Fibroblast of the conjunctiva (primary cell): Measurements from ENCODE around the gene TPST1.

Experiments used
- DNase-seq: peaks from one replicate; pipeline ENCODE4 v3.0.0-alpha.2; 2010; ENCODE audit warnings: low read depth

Gene TPST1

DNA sequence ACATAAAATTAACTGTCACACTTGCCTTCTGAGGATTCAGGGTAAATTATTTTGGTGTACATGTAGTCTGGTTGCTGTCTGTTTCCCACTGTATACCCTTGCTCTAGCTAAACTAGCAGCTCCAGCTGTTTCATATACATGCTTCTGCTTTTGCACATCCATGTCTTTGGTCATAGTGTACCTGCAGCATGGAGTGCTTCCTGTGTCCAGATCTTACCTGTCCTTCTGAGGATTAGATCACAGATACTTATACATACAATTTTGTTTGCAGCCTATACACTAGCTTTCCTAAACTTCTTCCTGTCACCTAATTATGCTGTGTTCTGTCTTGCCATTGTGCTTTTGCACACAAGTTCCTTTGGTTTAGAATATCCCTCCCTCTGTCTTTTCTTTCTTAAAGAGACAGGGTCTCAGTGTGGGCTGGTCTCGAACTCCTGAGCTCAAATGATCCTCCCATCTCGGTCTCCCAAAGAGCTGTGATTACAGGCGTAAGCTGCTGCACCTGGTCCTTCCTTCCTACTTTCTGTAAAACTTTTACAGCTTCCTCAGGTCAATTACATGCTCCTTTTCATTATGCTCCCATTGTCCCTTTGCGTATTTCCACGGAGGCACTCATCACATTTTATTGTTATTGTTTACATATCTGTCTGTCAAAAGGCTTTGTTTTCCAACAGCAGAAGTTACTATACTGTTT lies 33.8 kb downstream of the TPST1 start:
- DNase-seq = no peak

DNA sequence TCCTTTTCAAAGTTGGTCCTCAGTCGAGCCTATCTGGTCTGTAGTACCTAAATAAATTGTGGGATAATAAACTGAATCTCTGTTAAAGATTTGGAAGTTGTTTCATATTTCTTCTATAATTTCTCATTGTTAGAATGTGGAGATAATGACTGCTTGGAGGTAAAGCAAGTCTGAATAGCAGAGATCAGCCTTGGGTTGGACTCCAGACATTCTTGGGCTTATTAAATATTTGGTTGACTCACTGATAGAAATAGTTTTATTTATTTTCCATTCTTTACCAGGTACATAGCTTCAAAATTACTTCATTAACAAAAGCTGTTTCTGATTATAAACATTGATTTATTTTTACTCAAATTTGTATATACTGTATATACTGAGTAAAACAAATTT lies 34.3 kb downstream of the TPST1 start:
- DNase-seq = no peak

DNA sequence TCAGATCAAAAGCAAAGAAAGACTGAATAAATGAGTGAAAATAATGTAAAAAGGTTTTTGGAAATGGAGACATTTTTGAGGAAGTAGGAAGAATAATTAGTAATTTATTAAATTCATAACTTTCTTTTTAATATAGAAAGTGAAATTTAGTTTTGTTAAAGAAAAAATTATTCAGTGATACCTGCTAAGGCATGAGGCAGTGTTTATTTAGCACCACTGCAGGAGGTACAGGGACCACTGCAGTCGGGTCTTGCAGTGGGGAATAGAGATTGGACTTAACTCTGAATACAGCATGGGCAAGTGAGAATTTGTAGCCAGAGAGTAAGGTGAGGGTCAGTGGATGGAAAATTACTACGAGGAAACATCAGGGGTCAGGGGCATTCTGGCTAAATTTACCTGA lies 39.9 kb downstream of the TPST1 start:
- DNase-seq = no peak

DNA sequence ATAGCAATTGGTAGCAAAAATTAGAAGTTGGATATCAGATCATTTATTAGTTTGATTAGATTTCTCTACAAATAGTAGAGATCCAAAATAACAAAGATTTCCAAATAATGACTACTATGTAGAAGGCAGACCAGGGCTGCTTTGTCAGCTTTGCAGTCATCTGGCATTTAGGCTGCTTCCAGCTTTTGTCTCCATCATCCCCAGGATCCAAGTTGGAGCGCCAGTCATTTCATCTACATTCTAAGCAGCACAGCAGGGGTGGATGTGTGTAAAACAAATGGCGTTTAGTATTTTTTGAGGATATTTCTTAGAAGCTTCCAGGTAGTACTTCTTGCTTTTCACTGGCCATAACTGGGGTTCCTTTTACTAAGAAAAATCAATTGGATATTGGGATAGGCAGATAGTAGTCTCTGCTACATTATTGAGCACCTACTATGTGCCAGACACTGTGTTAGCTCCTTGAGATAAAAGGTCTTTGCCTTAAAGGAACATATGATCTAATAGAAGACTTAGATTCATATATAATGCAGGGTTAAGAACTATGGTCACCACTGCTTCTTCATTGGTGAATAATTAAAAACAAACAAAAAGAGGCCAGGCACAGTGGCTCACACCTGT lies 41.5 kb downstream of the TPST1 start:
- no peak for DNase-seq

DNA sequence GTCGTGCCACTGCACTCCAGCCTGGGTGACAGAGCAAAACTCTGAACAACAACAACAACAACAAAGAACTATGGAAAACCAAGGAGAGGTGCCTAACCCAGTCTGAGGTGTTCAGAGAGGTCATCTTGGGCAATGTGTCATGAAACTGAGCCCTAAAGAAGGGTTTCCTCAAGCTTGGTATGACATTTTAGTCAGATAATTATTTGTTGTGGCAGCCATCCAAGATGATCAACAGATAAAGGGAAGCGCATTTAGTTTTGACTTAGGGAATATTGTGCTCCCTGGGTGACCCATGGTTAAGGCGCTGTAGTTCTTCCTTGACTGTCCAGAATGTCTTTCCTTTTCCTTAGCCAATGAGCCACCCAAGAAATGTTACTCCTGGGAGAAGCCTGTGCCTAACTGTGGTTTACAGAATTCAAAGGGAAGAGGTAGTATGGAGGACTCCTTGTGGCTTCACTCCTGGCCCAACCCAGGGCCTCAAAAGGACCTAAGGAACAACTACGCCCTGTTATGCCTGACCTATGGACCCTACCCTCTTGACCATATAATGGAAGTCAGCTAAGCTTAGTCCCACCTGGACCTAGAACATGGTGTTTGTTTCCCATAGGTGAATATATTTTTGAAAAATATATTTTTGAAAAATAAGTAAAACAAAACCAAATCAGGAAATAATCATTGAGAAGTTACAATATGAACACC lies 42.4 kb downstream of the TPST1 start:
- no peak for DNase-seq

DNA sequence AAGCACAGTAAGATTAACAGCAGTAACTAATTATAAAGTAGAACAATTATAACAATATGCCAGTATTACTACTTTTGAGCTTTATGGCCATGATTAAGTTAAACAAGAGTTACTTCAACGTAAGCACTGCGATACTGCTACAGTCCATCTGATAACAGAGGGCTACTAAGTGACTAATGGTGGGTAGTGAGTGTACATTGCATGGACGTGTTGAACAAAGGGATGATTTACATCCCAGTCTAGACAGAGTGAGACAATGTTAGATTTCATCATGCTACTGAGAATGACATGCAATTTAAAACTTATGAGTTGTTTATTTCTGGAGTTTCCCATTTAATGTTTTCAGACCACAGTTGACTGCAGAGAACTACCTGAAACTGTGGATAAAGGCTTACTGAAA lies 45.6 kb downstream of the TPST1 start:
- no peak for DNase-seq

DNA sequence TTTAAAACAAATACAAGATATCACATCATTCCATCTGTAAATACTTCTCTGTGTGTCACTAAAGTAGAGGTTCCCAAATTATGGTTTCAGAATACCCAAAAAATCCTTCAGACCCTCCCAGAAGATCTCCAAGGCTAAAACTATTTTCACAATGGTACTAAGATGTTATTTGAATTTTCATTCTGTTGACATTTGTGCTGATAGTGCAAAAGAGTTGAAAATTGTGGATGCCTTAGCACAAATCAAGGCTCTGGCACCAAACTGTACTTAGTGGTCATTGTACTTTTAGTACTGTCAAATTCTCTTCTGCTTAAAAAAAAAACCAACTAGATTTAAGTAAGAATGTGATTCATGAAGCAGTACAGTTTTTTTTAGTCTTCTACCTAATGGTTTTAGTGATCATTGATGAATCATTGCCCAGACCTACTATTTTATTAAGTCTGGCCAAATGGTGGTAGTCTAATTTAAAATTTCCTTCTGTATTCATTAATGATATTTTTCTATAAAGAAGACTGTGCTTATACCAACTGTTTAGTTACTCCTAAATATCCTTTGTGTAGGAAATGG lies 50.5 kb downstream of the TPST1 start:
- DNase-seq = no peak

DNA sequence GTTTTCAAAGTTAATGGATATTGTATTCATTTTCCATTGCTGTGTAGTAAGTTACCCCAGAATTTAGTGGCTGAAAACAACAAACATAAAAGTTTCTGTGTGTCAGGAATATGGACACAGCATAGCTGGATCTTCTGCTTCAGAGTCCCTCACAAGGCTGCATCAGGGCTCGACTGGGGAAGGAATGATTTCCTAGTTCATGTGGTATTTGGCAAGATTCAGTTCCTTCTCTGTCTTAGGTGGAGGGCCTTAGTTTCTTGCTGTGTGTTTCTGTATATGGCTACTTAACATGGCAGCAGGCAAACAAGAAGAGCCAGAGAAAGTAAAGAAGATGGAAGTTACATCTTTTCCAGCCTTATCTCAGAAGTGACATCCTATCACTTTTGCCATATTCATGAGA lies 51.1 kb downstream of the TPST1 start:
- no peak for DNase-seq

DNA sequence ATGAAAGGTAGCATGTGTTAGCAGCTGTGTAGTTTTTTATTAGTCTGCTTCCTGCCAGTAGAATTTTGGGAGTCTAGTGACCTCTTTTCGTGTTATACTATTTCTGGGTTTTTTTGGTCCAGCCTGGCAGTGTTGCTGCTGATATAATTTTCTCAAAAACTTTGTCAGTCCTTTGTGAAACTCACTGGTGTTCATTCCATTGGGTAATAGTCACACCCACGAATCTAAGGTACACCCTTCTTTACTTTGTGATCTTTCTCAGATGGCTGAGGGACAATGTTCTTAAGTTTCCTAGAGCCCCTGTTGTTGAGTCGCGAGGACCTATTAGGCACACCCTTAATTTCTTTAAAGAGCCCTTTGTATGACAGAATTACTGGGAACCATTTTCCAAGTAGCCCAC lies 52.3 kb downstream of the TPST1 start:
- DNase-seq = no peak

DNA sequence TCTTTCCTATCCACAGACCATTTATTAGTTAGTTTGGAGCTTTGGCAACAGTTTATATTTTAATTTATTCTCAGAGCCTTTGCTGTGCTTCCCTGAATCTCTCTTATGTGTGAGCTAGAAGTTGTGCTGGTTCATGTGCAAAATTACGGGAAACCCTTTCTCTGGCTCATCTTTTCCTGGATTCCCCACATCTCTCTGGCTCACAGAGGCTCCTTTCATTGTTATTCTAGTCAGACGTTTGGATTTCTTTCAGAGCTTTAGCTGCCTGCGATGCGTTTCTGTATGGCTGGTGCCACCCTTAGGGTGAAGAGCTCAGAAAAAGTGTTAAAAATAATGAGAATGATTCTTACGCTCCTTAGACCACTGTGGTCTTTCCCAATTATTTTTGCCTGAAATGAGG lies 53.3 kb downstream of the TPST1 start:
- no peak for DNase-seq

DNA sequence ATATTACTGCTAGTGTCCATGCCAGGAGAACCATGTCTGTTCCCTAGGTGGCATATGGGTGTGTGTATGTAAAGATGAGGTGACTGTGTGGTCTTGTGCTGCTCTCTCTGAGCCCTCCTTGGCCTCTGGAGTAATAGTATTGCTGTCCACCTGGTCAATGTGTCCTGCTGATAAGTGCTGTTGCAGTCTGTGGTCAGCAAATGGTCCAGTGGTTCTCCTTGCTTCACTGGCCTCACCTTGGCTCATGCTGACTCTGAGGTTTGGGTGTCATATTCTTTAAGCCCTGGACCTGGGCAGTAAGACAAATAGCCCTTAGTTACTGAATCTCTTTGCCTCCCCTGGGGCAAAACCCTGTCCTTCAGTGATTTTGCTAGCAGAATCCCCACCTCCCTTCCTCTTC lies 56.8 kb downstream of the TPST1 start:
- no peak for DNase-seq

DNA sequence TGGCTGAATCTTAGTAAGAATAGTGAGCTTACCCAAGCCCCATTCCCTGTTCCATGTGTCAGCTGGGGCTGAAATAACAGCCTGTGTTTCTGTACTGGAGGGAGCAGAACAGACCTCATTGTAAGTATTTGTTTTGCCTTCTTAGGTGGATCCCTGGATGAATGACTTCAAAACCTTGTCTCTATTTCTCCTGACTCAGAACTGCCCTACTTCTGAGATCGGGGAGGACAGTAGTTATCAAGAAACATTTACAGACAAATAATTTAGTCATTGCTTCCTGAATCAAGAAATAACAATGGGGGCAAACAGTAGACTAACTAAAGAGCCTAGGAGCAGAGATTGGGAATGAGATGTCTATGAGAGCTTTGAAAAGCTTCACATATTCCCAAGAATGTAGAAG lies 58.8 kb downstream of the TPST1 start:
- DNase-seq = no peak

DNA sequence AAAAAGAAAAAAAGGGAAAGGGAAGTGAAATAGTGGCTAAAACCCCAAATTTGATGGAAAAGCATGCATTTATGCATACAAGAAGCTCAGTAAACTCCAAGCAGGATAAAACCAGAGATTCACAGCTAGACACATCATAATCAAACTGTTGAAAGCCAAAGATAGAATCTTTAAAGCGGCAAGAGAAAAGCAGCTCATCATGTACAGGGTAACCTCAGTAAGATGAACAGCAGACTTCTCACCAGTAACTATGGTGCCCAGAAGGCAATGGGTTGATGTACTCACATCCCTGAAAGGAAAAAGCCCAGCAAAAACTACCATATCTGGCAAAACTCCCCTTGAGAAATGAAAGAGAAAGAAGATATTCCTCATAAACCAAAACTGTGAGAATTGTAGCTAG lies 60.4 kb downstream of the TPST1 start:
- no peak for DNase-seq

DNA sequence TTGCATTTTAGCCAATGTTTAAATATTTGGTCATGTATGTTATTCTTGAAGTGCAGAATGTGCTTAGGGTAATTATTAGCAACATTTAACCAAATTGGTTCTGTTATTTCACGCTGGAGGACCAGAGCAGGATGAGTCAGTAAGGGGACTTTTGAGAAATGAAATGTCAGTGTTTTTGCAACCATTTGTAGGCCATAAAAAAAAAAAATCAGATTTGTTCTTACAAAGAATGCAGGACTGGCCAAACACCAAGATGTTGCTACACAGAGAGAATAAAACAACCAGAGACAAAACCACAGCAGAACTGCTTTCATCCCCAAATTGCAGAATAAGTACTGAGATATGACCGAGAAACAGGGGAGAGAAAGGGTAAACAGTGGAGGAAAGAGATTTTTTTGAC lies 62.1 kb downstream of the TPST1 start:
- peak; percentile 88 for DNase-seq

DNA sequence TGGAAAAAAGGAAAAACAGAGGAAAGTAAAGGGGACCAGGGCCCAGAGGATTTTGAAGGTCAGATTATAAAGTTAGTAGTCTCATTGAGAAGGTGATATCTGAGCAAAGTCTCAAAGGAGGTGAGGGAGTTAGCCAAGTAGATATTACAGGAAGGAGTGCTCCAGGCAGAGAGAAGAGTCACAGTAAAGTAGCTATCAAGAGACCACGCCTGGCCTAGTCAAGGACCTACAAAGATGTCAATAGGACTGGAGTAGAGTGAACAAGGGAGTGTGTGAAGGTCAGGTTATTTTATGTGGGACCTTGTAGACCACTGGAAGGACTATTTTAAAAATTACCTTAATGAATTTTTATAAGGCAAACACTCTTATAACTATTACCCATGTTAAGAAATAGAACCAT lies 64.8 kb downstream of the TPST1 start:
- DNase-seq = no peak

DNA sequence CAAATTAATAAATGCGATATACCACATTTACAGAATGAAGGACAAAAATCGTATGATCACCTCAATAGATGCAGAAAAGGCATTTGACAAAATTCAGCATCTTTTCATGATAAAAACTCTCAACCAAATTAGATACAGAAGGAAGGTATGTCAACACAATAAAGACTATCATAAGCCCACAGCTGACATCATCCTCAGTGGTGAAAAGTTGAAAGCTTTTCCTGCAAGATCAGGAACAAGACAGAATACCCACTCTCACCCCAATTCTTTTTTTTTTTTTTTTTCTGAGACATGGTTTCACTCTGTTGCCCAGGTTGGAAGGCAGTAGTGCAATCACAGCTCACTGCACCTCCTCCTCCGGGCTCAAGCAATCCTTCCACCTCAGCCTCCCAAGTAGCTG lies 67.2 kb downstream of the TPST1 start:
- no peak for DNase-seq

DNA sequence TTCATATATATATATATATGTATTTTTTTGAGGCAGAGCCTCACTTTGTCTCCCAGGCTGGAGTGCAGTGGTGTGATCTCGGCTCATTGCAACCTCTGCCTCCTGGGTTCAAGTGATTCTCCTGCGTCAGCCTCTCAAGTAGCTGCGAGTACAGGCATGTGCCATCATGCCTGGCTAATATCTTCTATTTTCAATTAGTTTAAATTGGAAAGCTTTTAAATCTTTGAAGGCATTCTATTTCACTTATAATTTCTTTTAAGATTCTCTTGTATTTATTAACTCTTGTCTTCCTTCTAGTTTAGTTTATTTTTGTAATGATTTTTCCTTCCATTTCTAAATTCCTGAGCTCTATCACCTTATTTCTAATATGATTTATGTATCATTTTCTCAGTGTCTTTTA lies 71.2 kb downstream of the TPST1 start:
- no peak for DNase-seq

DNA sequence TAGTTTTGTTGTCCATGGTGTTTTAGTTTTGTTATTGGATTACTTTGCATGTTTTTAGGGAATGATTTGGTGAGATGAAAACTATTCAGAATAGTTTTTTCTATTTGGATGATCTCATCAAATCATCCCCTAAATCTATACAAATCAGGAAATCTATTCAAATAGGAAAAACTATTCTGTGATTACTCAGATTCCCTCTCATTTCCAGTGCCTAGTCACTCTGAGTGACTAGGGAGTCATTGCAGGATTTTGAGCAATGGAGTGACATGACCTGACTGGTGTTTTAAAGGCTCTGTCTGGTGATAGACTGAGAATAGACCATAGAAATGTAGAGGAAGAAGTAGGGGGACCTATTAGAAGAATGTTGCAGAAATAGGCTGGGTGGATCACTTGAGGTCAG lies 72.4 kb downstream of the TPST1 start:
- no peak for DNase-seq

DNA sequence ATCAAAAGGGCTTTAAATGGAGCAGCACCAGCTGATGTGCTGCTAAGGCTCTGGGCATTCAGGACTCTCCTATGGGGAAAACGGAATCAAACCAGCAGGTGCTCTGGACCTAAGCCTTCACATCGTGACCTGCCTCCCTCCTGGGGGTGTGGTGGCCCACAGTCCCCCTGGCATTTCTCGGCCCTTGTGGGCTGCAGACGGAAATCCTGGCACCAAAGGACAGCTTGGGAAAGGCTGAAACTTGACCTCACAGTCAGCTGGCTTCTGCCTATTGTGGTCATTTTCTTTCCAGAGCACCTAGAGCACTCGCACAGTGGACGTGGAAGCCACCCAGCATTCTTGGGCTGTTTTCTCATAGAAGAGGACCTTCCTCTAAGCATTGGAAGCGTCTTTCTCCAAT lies 74.8 kb downstream of the TPST1 start:
- DNase-seq = no peak

DNA sequence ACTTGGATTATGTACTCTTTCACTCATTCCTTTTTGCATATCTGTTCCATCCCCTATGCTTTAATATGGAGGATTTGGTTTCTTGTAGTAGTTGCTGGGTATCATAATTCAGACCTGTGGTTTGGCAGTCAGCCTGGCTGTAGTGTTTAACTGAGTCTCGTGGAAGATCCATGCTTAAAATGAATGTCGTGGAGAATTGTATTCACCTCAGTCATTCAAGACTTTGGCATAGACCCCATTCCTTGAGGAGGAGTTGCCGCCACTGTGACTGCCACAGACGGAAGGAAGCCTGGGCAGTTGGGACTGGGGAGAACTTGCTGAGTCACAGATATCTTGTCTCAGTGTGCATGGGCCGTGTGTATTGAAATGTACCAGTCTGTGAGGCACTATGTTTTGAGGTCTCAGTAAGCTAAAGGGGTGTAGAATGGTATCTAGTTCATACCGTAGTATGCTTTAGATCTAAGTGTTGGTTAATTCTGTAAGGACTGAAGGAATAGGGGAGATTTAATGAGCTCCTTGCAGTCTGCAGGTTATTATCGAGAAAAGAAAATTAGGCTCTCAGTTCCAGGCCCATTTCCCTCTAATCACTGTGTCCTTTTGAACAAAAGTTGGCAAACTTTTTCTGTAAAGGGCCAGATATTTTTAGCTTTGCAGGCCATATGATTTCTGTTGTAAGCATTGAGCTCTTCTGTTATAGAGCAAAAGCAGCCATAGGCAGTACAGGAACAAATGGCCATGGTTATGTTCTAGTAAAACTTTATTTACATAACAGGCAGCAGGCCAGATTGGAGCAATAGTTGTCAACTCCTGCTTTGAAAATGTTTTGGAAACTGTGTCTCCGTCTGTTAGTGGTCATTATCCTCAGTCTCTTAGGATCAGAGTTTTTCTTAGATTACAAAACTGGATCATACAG lies 76.8 kb downstream of the TPST1 start:
- peak; percentile 75 for DNase-seq

DNA sequence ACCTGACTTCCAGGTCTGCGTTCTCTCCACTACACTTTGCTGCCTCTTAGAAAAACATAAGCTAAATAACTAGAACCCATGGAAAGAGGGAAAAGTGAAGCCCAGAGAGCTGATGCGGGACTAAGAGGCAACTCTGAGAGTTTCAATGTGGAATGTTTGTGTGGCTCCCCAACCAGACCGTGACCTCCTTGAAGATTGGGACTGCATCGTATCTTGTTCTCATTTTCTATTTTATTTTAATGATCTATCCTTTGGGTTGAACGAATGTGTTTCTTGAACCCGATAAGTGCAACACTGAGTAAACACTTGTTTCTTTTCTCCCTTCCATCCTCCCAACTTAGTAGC lies 77.4 kb downstream of the TPST1 start:
- no peak for DNase-seq
